Measurements from ENCODE around the gene SLC30A2. TPM values are rescaled to one million over a fixed set of nuclear protein-coding genes. Genes with fewer than 3 reads are reported as not detected.

SLC30A2 gene
- total RNA-seq, 2 donors from 2014 or later = 0.22 to 0.63 TPM

- Histone ChIP-seq H3K36me3 (peaks cover 7% of the 10 kb centered on the region), H3K9me3 (no peaks in the 10 kb centered on the region), H3K4me1 (peaks cover 0 to 10% of the 10 kb centered on the region in 2 donors), H3K27me3 (no peaks in the 10 kb centered on the region), H3K4me3 (no peak overlapping the region), H3K27ac (no peak overlapping the region)
- TF ChIP-seq CTCF (IDR thresholded peaks at IDR 0.05) = no peak
- DNase-seq (ENCODE audit: low spot score) = no peak
Observed at GRCh38 chr1:25989440-25990234, 56.3 kb downstream of the SLC30A2 start.

- H3K4me1 ChIP-seq = peaks cover 0 to 10% of the 10 kb centered on the region in 2 donors
- H3K4me3 ChIP-seq = no peak overlapping the region
- no peak overlapping the region for H3K27ac ChIP-seq
- no peaks in the 10 kb centered on the region for H3K9me3 ChIP-seq
- DNase-seq (ENCODE audit: low spot score) = no peak
- peaks cover 18% of the 10 kb centered on the region for H3K36me3 ChIP-seq
- no peak for TF ChIP-seq CTCF (IDR thresholded peaks at IDR 0.05)
- no peaks in the 10 kb centered on the region for H3K27me3 ChIP-seq
Observed at GRCh38 chr1:25987951-25988350, 58.0 kb downstream of the SLC30A2 start.

Other genes starting within 250 kb of the SLC30A2 start
- 10 to 100 TPM; 31.7 to 34.2 TPM for gene SELENON, start 245.9 kb downstream of the SLC30A2 start, total RNA-seq
- gene MTFR1L, start 226.2 kb downstream of the SLC30A2 start, total RNA-seq = 100 to 1,000 TPM; 154 to 303 TPM
- gene AUNIP, start 186.7 kb downstream of the SLC30A2 start, total RNA-seq = not detected
- 1 to 10 TPM in 1 of 2 donors, under 1 TPM in 1; 0.85 to 2.9 TPM for gene PAQR7, start 170.4 kb downstream of the SLC30A2 start, total RNA-seq
- 10 to 100 TPM; 13.4 to 21.0 TPM for gene STMN1, start 139.7 kb downstream of the SLC30A2 start, total RNA-seq
- 1 to 10 TPM; 4.3 to 5.5 TPM for gene PAFAH2, start 48.1 kb downstream of the SLC30A2 start, total RNA-seq
- 1 to 10 TPM in 1 of 2 donors, under 1 TPM in 1; 0.79 to 1.4 TPM for gene EXTL1, start 24.3 kb downstream of the SLC30A2 start, total RNA-seq
- 100 to 1,000 TPM; 118 to 151 TPM for gene TRIM63, start 21.5 kb upstream of the SLC30A2 start, total RNA-seq
- gene PDIK1L, start 65.7 kb upstream of the SLC30A2 start, total RNA-seq = 1 to 10 TPM; 3.0 to 3.4 TPM
- 1 to 10 TPM; 3.8 to 4.3 TPM for gene FAM110D, start 113.0 kb upstream of the SLC30A2 start, total RNA-seq
- not detected for gene C1orf232, start 122.8 kb upstream of the SLC30A2 start, total RNA-seq
- gene ZNF593, start 123.8 kb upstream of the SLC30A2 start, total RNA-seq = 10 to 100 TPM; 12.8 to 30.5 TPM
- not detected for gene ZNF593OS, start 125.7 kb upstream of the SLC30A2 start, total RNA-seq
- gene CNKSR1, start 131.4 kb upstream of the SLC30A2 start, total RNA-seq = 1 to 10 TPM in 1 of 2 donors, under 1 TPM in 1; 0.52 to 1.3 TPM
- gene CATSPER4, start 144.5 kb upstream of the SLC30A2 start, total RNA-seq = not detected
- gene CEP85, start 188.1 kb upstream of the SLC30A2 start, total RNA-seq = 100 to 1,000 TPM in 1 of 2 donors, 10 to 100 TPM in 1; 31.2 to 104 TPM
- gene SH3BGRL3, start 234.0 kb upstream of the SLC30A2 start, total RNA-seq = 10 to 100 TPM; 24.8 to 66.0 TPM